Osteocyte (in vitro differentiated cells): Measurements from ENCODE around the gene RFX5. TPM values are rescaled to one million over a fixed set of nuclear protein-coding genes. Genes with fewer than 3 reads are reported as not detected.

Source experiments
- DNase-seq: peaks from one replicate; pipeline ENCODE4 v3.0.0; 2021; ENCODE audit warnings: mixed read lengths; ENCODE audit not compliant: unreplicated experiment; ENCODE audit errors: extremely low spot score
- H3K27ac Mint-ChIP-seq: one replicate; pipeline ENCODE4 v1.8.0; 2021; ENCODE audit warnings: mild to moderate bottlenecking, mixed read lengths; ENCODE audit not compliant: unreplicated experiment
- H3K27me3 Mint-ChIP-seq: one replicate; pipeline ENCODE4 v1.8.0; 2021; ENCODE audit warnings: mixed read lengths; ENCODE audit not compliant: unreplicated experiment
- H3K36me3 Mint-ChIP-seq: one replicate; pipeline ENCODE4 v1.8.0; 2021; ENCODE audit warnings: mixed read lengths; ENCODE audit not compliant: unreplicated experiment
- H3K4me1 Mint-ChIP-seq: one replicate; pipeline ENCODE4 v1.8.0; 2021; ENCODE audit warnings: mixed read lengths; ENCODE audit not compliant: unreplicated experiment
- H3K4me3 Mint-ChIP-seq: one replicate; pipeline ENCODE4 v1.8.0; 2021; ENCODE audit warnings: mild to moderate bottlenecking, moderate library complexity, mixed read lengths; ENCODE audit not compliant: unreplicated experiment
- H3K9me3 Mint-ChIP-seq: one replicate; pipeline ENCODE4 v1.8.0; 2021; ENCODE audit warnings: mixed read lengths; ENCODE audit not compliant: unreplicated experiment
- total RNA-seq: library from RNA; stranded (reverse); gene quantifications from 2 replicates; pipeline ENCODE4 v1.2.1, GENCODE V29; 2021
- TF ChIP-seq, protein P1 (sequence below): fragments of 200-600 bp; sonication (generic); IDR thresholded peaks from 2 replicates; pipeline ENCODE4 v1.5.0; 2021; ENCODE audit warnings: antibody characterized with exemption, mild to moderate bottlenecking, moderate library complexity

Gene RFX5
- total RNA-seq, 1 donor from 2014 or later, result 37.9 TPM

DNA sequence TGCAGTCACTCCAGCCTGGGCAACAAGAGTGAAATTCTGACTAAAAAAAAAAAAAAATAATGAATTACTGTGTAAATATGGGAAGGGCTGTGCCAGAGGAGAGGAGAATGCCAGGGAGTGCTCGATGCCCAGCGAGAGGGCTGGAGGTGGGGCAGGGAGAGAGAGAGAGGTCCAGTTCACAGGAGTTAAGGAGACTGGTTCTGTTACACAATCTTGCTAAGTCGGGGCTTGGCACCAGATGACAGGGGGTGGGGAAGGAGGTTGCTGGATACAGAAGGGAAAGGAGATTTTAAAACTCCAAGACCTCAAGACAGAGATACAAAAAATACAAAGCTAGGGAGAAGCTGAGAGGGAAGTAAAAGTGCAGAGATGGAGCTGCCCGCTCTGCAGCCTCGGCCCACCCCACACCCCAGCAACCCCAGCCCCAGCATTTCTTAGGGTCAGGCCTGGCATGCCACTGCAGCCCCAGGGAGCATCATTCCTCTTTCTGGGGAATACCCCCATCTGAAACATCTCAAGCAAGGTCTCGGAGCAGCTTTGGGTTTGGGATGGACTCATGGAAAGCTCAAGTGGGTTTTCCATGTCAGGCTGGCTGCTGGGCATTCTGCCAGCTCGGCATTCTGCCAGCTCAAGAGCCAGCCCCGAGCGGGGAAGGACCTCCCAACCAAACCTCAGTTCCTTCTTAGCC lies 24.5 kb upstream of the RFX5 start:
- Mint-ChIP-seq H3K27ac (peak overlapping the region; percentile 87), H3K4me3 (peak overlapping the region; percentile 48), H3K4me1 (peaks cover 34% of the 10 kb centered on the region), H3K36me3 (no peaks in the 10 kb centered on the region), H3K9me3 (no peaks in the 10 kb centered on the region), H3K27me3 (peaks cover 4% of the 10 kb centered on the region)
- no peak for DNase-seq
- TF ChIP-seq, protein P1, sequence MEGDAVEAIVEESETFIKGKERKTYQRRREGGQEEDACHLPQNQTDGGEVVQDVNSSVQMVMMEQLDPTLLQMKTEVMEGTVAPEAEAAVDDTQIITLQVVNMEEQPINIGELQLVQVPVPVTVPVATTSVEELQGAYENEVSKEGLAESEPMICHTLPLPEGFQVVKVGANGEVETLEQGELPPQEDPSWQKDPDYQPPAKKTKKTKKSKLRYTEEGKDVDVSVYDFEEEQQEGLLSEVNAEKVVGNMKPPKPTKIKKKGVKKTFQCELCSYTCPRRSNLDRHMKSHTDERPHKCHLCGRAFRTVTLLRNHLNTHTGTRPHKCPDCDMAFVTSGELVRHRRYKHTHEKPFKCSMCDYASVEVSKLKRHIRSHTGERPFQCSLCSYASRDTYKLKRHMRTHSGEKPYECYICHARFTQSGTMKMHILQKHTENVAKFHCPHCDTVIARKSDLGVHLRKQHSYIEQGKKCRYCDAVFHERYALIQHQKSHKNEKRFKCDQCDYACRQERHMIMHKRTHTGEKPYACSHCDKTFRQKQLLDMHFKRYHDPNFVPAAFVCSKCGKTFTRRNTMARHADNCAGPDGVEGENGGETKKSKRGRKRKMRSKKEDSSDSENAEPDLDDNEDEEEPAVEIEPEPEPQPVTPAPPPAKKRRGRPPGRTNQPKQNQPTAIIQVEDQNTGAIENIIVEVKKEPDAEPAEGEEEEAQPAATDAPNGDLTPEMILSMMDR, result no peak

DNA sequence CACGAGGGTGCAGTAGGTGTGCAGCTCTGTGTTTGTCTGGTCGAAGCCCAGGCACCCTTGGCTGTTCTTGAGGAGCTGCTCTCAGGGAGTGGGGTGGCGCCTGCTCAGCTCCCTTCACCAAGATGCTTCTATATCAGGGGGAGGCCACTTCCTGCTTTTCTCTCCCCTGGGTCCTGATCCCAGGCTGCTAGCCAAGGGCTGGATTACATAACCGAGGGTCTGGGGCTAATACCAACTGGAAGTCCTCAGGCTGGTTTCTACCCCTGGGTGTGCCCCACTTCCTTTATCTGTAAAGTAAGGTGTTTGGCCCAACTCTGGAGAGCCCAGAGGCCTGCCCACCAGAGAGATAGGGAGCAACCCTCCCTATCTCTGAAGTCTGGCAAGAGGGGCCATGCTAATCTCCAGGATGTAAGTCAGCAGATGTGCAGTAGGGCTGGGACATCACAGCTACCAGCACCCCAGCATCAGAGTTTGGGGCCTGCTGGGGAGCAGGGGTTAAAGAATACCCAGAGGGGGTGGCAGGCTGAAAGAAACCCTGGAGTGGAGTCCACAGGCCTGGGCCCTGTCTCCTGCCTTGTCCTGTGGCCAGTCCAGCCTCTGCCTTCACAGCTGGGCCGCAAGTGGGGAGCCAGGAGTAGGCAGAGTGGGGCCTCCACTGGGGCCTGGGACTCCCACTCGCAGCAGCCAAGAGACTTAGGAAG lies 23.3 kb upstream of the RFX5 start:
- TF ChIP-seq, protein P1, result no peak
- DNase-seq, result no peak
- H3K27me3 Mint-ChIP-seq, result no peaks in the 10 kb centered on the region
- no peak overlapping the region for H3K4me3 Mint-ChIP-seq
- no peaks in the 10 kb centered on the region for H3K9me3 Mint-ChIP-seq
- H3K36me3 Mint-ChIP-seq, result peaks cover 2% of the 10 kb centered on the region
- peaks cover 34% of the 10 kb centered on the region for H3K4me1 Mint-ChIP-seq
- H3K27ac Mint-ChIP-seq, result no peak overlapping the region

DNA sequence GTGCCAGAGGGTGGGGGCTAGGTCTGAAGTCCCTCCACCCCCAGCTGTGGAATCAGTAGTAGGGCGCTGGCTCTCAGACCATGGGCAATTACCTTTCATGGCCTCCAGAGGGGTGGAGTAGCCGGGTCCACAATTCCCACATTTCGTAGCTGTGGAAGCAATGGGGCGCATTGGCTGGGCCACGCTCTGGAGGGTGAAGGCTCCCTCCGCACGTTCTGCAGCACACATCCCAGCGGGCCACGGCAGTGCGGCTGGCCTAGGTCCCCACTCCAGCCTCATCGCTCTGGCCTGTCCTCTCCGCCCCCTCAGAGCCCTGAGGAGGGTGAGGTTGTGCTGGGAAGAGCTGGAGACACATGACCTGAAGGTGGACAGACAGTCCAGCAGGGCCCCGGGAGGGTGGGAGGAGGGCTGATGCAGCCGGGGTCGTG lies 22.6 kb upstream of the RFX5 start:
- Mint-ChIP-seq H3K4me1 (peaks cover 34% of the 10 kb centered on the region), H3K9me3 (no peaks in the 10 kb centered on the region), H3K27ac (no peak overlapping the region), H3K27me3 (no peaks in the 10 kb centered on the region), H3K36me3 (peaks cover 2% of the 10 kb centered on the region), H3K4me3 (no peak overlapping the region)
- no peak for DNase-seq
- TF ChIP-seq, protein P1, result no peak

DNA sequence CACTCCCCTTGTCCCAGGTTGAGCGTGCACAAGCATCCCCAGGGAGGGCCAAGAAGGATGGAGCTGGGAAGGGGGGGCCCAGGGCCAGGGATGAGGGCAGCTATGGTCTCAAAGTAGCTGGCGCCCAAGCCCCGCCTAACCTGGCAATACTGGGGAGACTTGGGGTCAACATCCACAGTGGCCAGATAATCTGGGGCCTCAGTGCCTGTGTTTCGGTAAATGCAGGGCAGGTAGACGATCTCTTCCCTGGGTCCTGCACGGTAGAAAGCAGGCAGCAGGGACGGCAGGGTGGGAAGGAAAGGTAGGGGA lies 22.2 kb upstream of the RFX5 start:
- TF ChIP-seq, protein P1, result no peak
- peaks cover 2% of the 10 kb centered on the region for H3K36me3 Mint-ChIP-seq
- no peak overlapping the region for H3K4me3 Mint-ChIP-seq
- H3K27ac Mint-ChIP-seq, result no peak overlapping the region
- no peaks in the 10 kb centered on the region for H3K27me3 Mint-ChIP-seq
- DNase-seq, result no peak
- no peaks in the 10 kb centered on the region for H3K9me3 Mint-ChIP-seq
- peaks cover 34% of the 10 kb centered on the region for H3K4me1 Mint-ChIP-seq
